K562 (cell line): ENCODE results near the gene NUDT9. TPM values are rescaled to one million over a fixed set of nuclear protein-coding genes. Genes with fewer than 3 reads are reported as not detected.

Experiments used
- ARID3A ChIP-seq: IDR thresholded peaks from 2 replicates; pipeline ENCODE4 v1.6.1; 2012; ENCODE audit warnings: low read depth, low read length, improper control_type of control experiment, borderline replicate concordance
- BRF1 ChIP-seq: IDR thresholded peaks from 3 replicates; pipeline ENCODE4 v1.6.1; 2011; ENCODE audit warnings: borderline replicate concordance, mild to moderate bottlenecking; ENCODE audit not compliant: insufficient read length; ENCODE audit errors: extremely low read depth
- CBX2 ChIP-seq: fragments of 200-600 bp; sonication (generic); IDR thresholded peaks from one replicate; pipeline ENCODE4 v1.6.1; 2012; ENCODE audit warnings: mild to moderate bottlenecking, low read length, inconsistent platforms; ENCODE audit not compliant: insufficient read depth, poor library complexity, severe bottlenecking
- CHAMP1 ChIP-seq: fragments of 450-650 bp; IDR thresholded peaks from 2 replicates; pipeline ENCODE4 v1.6.1; 2016; ENCODE audit warnings: mild to moderate bottlenecking
- CHCHD3 ChIP-seq: fragments of 250-450 bp; sonication (Bioruptor Pico); IDR thresholded peaks from 2 replicates; pipeline ENCODE4 v2.1.2; 2022; ENCODE audit warnings: mild to moderate bottlenecking
- ESRRA ChIP-seq: fragments of 450-650 bp; IDR thresholded peaks from 2 replicates; pipeline ENCODE4 v1.6.1; 2014; ENCODE audit warnings: low read depth, mild to moderate bottlenecking, moderate library complexity, borderline replicate concordance
- HSF4 ChIP-seq: fragments of 250-450 bp; sonication (Bioruptor Pico); IDR thresholded peaks from 2 replicates; pipeline ENCODE4 v2.1.2; 2022; ENCODE audit warnings: mild to moderate bottlenecking, moderate library complexity, borderline replicate concordance
- MAFG ChIP-seq: fragments of 450-650 bp; conservative IDR thresholded peaks from 2 replicates; pipeline ENCODE4 v1.6.1; 2016; ENCODE audit warnings: missing genetic modification characterization, missing compliant biosample characterization
- MBD1 ChIP-seq: fragments of 250-450 bp; sonication (Bioruptor Pico); IDR thresholded peaks from 2 replicates; pipeline ENCODE4 v1.8.0; 2022; ENCODE audit warnings: inconsistent platforms
- NR2C2 ChIP-seq, 2 experiments: fragments of 200-800 bp in 1 of 2; sonication (Bioruptor generic) in 1 of 2; sonication (generic) in 1 of 2; formaldehyde crosslinking in 1 of 2; IDR thresholded peaks; 2 replicates each; pipeline versions ENCODE4 v1.6.1 to v1.8.0; 2016 to 2022; ENCODE audit warnings: mild to moderate bottlenecking in 1 of 2, missing compliant biosample characterization in 1 of 2, missing genetic modification characterization in 1 of 2, missing genetic modification reagents in 1 of 2
- PCBP2 ChIP-seq: fragments of 200-400 bp; formaldehyde crosslinking; IDR thresholded peaks from 2 replicates; pipeline ENCODE4 v1.6.1; 2018; ENCODE audit warnings: low read length, low read depth, mild to moderate bottlenecking, moderate library complexity; ENCODE audit not compliant: poor library complexity, severe bottlenecking
- PYGO2 ChIP-seq: fragments of 450-650 bp; IDR thresholded peaks from 2 replicates; pipeline ENCODE4 v1.6.1; 2016; ENCODE audit warnings: mild to moderate bottlenecking, missing genetic modification characterization, moderate library complexity, missing compliant biosample characterization
- SMARCA4 ChIP-seq: fragments of 450-650 bp; IDR thresholded peaks from 2 replicates; pipeline ENCODE4 v1.6.1; 2016
- SNIP1 ChIP-seq: fragments of 450-650 bp; IDR thresholded peaks from 2 replicates; pipeline ENCODE4 v1.7.1; 2017; ENCODE audit warnings: low read depth, mild to moderate bottlenecking
- TAF7 ChIP-seq: fragments of 450-650 bp; IDR thresholded peaks from 2 replicates; pipeline ENCODE4 v1.6.1; 2016; ENCODE audit warnings: missing genetic modification characterization, missing compliant biosample characterization
- TCF7 ChIP-seq: sonication (generic); IDR thresholded peaks from 2 replicates; pipeline ENCODE4 v1.6.1; 2016; ENCODE audit warnings: antibody characterized with exemption, borderline replicate concordance
- TGIF2 ChIP-seq: sonication (generic); formaldehyde crosslinking; IDR thresholded peaks from 2 replicates; pipeline ENCODE4 v1.8.1; 2022; ENCODE audit warnings: mild to moderate bottlenecking, missing genetic modification reagents, moderate library complexity
- ZBTB17 ChIP-seq: fragments of 450-650 bp; formaldehyde crosslinking; IDR thresholded peaks from 2 replicates; pipeline ENCODE4 v1.4.0; 2020; ENCODE audit warnings: mild to moderate bottlenecking
- ZBTB26 ChIP-seq: fragments of 450-650 bp; formaldehyde crosslinking; IDR thresholded peaks from 2 replicates; pipeline ENCODE4 v1.4.0; 2022; ENCODE audit warnings: missing genetic modification characterization
- ZNF445 ChIP-seq: fragments of 250-450 bp; sonication (Bioruptor Pico); IDR thresholded peaks from 2 replicates; pipeline ENCODE4 v1.4.0; 2020; ENCODE audit warnings: low read depth, mild to moderate bottlenecking, moderate library complexity
- polyA plus RNA-seq, 8 experiments: library from polyadenylated mRNA; depleted of rRNA in 4 of 8; stranded (reverse) in 5 of 8; unstranded in 3 of 8; fragments of >200 nt; fragmentation: Nextera tagmentation in 2 of 8; fragmentation: Illumina TruSeq in 1 of 8; extraction: Ambion mirVana in 2 of 8; extraction: Trizol in 1 of 8; gene quantifications; 2 replicates each; pipeline versions ENCODE4 v1.2.1 to v1.2.3, GENCODE V29; 2011 to 2014; ENCODE audit warnings: inconsistent platforms in 1 of 8, missing spikeins in 1 of 8
- total RNA-seq, 7 experiments: library from RNA; depleted of rRNA in 6 of 7; stranded (reverse); fragments of >200 nt in 6 of 7; fragmentation: Illumina TruSeq in 2 of 7; extraction: Trizol in 2 of 7; gene quantifications; 2 replicates each; pipeline versions ENCODE4 v1.2.1 to v1.2.3, GENCODE V29; 2011 to 2021; ENCODE audit warnings: low replicate concordance in 1 of 7

Gene NUDT9
- total and polyA plus RNA-seq, 9 of the 15 experiments (the other 6 are each of a cell fraction or from before 2014, with no cell fraction given) = 8.5 to 20.8 (median 18.0) TPM

- no peak for TF ChIP-seq PCBP2
- TF ChIP-seq MBD1 (CRISPR knock-in tag) = no peak
- no peak for TF ChIP-seq ZBTB17 (CRISPR knock-in tag)
- no peak; the same call in 1 of the 2 replicates for TF ChIP-seq CHAMP1
- no peak for TF ChIP-seq ZNF445
- no peak for TF ChIP-seq PYGO2 (tag)
- TF ChIP-seq ESRRA = peak; percentile 15; the same call in 1 of the 2 replicates
- no peak for TF ChIP-seq ARID3A
- no peak for TF ChIP-seq MAFG (tag)
- no peak for TF ChIP-seq NR2C2 (CRISPR knock-in tag; IDR thresholded peaks at IDR 0.05)
- TF ChIP-seq NR2C2 (tag; IDR thresholded peaks at IDR 0.05) = no peak
- TF ChIP-seq HSF4 = no peak
- TF ChIP-seq CBX2 = no peak
- TF ChIP-seq TCF7 = 0 out of 2 replicates have a peak, but pooled peaks have one; percentile 61
- TF ChIP-seq SNIP1 = no peak
- TF ChIP-seq BRF1 = no peak
- no peak for TF ChIP-seq TGIF2 (CRISPR knock-in tag)
- peak; percentile 70 for TF ChIP-seq TAF7 (tag)
- no peak for TF ChIP-seq CHCHD3
- no peak for TF ChIP-seq ZBTB26
- 0 out of 2 replicates have a peak, but pooled peaks have one; percentile 34 for TF ChIP-seq SMARCA4
Observed at GRCh38 chr4:87390891-87391575, 31.3 kb upstream of the NUDT9 start, which contains the start of gene HSD17B11 (continued).
